KMS-11 (cell line): ENCODE measurements around the gene AIM2.
"Not testable (repeated sequence)": the region's sequence is repeated elsewhere in the genome, so short reads cannot be mapped to it uniquely, and the experiment has no call there.

Experiments
- H2AFZ ChIP-seq: fragments of 200-600 bp; sonication (generic); 2 replicates; pipeline ENCODE4 v1.6.1; 2016; ENCODE audit warnings: antibody characterized with exemption, mixed run types, low read depth
- H3K27ac ChIP-seq: fragments of 200-600 bp; sonication (generic); 2 replicates; pipeline ENCODE4 v1.6.1; 2016; ENCODE audit warnings: mild to moderate bottlenecking, mixed run types
- H3K27me3 ChIP-seq: fragments of 200-600 bp; sonication (generic); 2 replicates; pipeline ENCODE4 v1.6.1; 2017; ENCODE audit warnings: mild to moderate bottlenecking, low read depth, mixed run types, moderate library complexity; ENCODE audit not compliant: insufficient read depth
- H3K36me3 ChIP-seq: fragments of 200-600 bp; sonication (generic); 2 replicates; pipeline ENCODE4 v1.6.1; 2017; ENCODE audit warnings: mild to moderate bottlenecking, mixed run types; ENCODE audit not compliant: insufficient read depth
- H3K4me1 ChIP-seq: fragments of 200-600 bp; sonication (generic); 2 replicates; pipeline ENCODE4 v1.6.1; 2016; ENCODE audit warnings: mild to moderate bottlenecking, low read depth, mixed run types; ENCODE audit not compliant: poor library complexity, severe bottlenecking
- H3K4me2 ChIP-seq: fragments of 200-600 bp; sonication (generic); 2 replicates; pipeline ENCODE4 v1.7.0; 2016; ENCODE audit warnings: mild to moderate bottlenecking, mixed run types
- H3K4me3 ChIP-seq: fragments of 200-600 bp; sonication (generic); IDR thresholded peaks from 2 replicates; pipeline ENCODE4 v1.6.1; 2017; ENCODE audit warnings: low read depth, low read length, mixed read lengths; ENCODE audit not compliant: insufficient read depth
- H3K79me2 ChIP-seq: fragments of 200-600 bp; sonication (generic); 2 replicates; pipeline ENCODE4 v1.6.1; 2016; ENCODE audit warnings: low read depth, mixed run types; ENCODE audit not compliant: insufficient read depth
- H3K9ac ChIP-seq: fragments of 200-600 bp; sonication (generic); 2 replicates; pipeline ENCODE4 v1.6.1; 2016; ENCODE audit warnings: mild to moderate bottlenecking, mixed run types
- H4K20me1 ChIP-seq: fragments of 200-600 bp; sonication (generic); 2 replicates; pipeline ENCODE4 v1.6.1; 2016; ENCODE audit warnings: mild to moderate bottlenecking, mixed run types; ENCODE audit not compliant: insufficient read depth
- TF ChIP-seq, protein P1 (sequence below): fragments of 200-600 bp; sonication (generic); conservative IDR thresholded peaks from 2 replicates; pipeline ENCODE4 v1.6.1; 2017; ENCODE audit warnings: low read depth, mild to moderate bottlenecking, antibody characterized with exemption, low read length, moderate library complexity, mixed read lengths

Gene AIM2

GRCh38 chr1:159040206-159040605 is 36.4 kb downstream of the AIM2 start:
- no peaks in the 10 kb centered on the region for H3K79me2 ChIP-seq
- no peak overlapping the region for H3K4me2 ChIP-seq
- no peak overlapping the region for H2AFZ ChIP-seq
- TF ChIP-seq, protein P1, sequence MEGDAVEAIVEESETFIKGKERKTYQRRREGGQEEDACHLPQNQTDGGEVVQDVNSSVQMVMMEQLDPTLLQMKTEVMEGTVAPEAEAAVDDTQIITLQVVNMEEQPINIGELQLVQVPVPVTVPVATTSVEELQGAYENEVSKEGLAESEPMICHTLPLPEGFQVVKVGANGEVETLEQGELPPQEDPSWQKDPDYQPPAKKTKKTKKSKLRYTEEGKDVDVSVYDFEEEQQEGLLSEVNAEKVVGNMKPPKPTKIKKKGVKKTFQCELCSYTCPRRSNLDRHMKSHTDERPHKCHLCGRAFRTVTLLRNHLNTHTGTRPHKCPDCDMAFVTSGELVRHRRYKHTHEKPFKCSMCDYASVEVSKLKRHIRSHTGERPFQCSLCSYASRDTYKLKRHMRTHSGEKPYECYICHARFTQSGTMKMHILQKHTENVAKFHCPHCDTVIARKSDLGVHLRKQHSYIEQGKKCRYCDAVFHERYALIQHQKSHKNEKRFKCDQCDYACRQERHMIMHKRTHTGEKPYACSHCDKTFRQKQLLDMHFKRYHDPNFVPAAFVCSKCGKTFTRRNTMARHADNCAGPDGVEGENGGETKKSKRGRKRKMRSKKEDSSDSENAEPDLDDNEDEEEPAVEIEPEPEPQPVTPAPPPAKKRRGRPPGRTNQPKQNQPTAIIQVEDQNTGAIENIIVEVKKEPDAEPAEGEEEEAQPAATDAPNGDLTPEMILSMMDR, result no peak
- no peaks in the 10 kb centered on the region for H3K4me1 ChIP-seq
- H3K27ac ChIP-seq, result no peak overlapping the region
- H3K36me3 ChIP-seq, result no peaks in the 10 kb centered on the region
- no peaks in the 10 kb centered on the region for H4K20me1 ChIP-seq
- no peaks in the 10 kb centered on the region for H3K27me3 ChIP-seq
- H3K9ac ChIP-seq, result no peak overlapping the region
- no peak overlapping the region for H3K4me3 ChIP-seq

GRCh38 chr1:159030877-159031447 is 45.6 kb downstream of the AIM2 start:
- Histone ChIP-seq H2AFZ (no peak overlapping the region), H3K4me3 (no peak overlapping the region), H3K36me3 (peaks cover 6% of the 10 kb centered on the region; the same call in 1 of the 2 replicates), H3K79me2 (no peaks in the 10 kb centered on the region), H3K27me3 (no peaks in the 10 kb centered on the region), H3K27ac (no peak overlapping the region), H3K4me2 (no peak overlapping the region), H3K9ac (no peak overlapping the region), H3K4me1 (no peaks in the 10 kb centered on the region), H4K20me1 (no peaks in the 10 kb centered on the region)
- TF ChIP-seq, protein P1, result no peak

GRCh38 chr1:159030311-159030710 is 46.3 kb downstream of the AIM2 start:
- no peaks in the 10 kb centered on the region for H3K4me1 ChIP-seq
- no peak overlapping the region for H3K9ac ChIP-seq
- H3K36me3 ChIP-seq, result peaks cover 6% of the 10 kb centered on the region; the same call in 1 of the 2 replicates
- TF ChIP-seq, protein P1, result no peak
- H3K4me2 ChIP-seq, result no peak overlapping the region
- H3K27me3 ChIP-seq, result no peaks in the 10 kb centered on the region
- no peak overlapping the region for H2AFZ ChIP-seq
- H3K79me2 ChIP-seq, result no peaks in the 10 kb centered on the region
- no peaks in the 10 kb centered on the region for H4K20me1 ChIP-seq
- no peak overlapping the region for H3K27ac ChIP-seq
- no peak overlapping the region for H3K4me3 ChIP-seq

DNA sequence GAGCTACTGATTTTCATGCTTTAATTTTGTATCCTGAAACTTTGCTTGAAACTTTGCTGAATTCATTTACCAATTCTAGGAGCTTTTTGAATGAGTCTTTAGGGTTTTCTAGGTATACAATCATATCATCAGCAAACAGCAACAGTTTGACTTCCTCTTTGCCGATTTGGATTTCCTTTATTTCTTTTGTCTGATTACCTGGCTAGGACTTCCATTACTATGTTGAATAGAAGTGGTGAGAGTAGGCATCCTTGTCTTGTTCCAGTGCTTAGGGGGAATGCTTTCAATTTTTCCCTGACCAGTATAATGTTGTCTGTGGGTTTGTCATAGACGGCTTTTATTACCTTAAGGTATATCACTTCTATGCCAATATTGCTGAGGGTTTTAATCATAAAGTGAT is 49.7 kb downstream of the AIM2 start:
- H3K4me1 ChIP-seq, H3K27me3 ChIP-seq, H4K20me1 ChIP-seq: not testable (repeated sequence)

GRCh38 chr1:159025043-159025442 is 51.5 kb downstream of the AIM2 start:
- Histone ChIP-seq H3K36me3 (no peaks in the 10 kb centered on the region; the same call in 1 of the 2 replicates), H3K79me2 (no peaks in the 10 kb centered on the region)

More for the DNA sequence above, 49.7 kb downstream of the AIM2 start:
- H3K4me3 ChIP-seq, H3K79me2 ChIP-seq, H3K27ac ChIP-seq, H2AFZ ChIP-seq, H3K4me2 ChIP-seq, H3K36me3 ChIP-seq, H3K9ac ChIP-seq: not testable (repeated sequence)

More at GRCh38 chr1:159025043-159025442, 51.5 kb downstream of the AIM2 start:
- Histone ChIP-seq H2AFZ (no peak overlapping the region), H3K4me3 (no peak overlapping the region), H3K27ac (no peak overlapping the region), H3K9ac (no peak overlapping the region), H4K20me1 (no peaks in the 10 kb centered on the region), H3K4me2 (no peak overlapping the region), H3K27me3 (no peaks in the 10 kb centered on the region), H3K4me1 (no peaks in the 10 kb centered on the region)
- TF ChIP-seq, protein P1, result no peak
